Activated CD8-positive, alpha-beta T cell treated with anti-CD3 and anti-CD28 coated beads for 36 hours (primary cell): ENCODE data around the gene SFTPB. TPM values are rescaled to one million over a fixed set of nuclear protein-coding genes. Genes with fewer than 3 reads are reported as not detected.
A peak's percentile ranks its signal among the peaks of the same experiment; 100 is the strongest.

Experiments used
- ATAC-seq: fragments of 200-7000 bp; cut with Tn5 transposase; one replicate; pipeline ENCODE4 v1.10.0; 2021; ENCODE audit warnings: mild to moderate bottlenecking, moderate library complexity
- CTCF ChIA-PET: fragments of 350-600 bp; sonication (Branson Sonifier 250); formaldehyde crosslinking; loops from one replicate; lab custom pipeline; 2021; ENCODE audit warnings: antibody characterized with exemption; lab: Charles Lee
- POLR2A ChIA-PET: fragments of 350-600 bp; sonication (Branson Sonifier 250); formaldehyde crosslinking; loops from one replicate; lab custom pipeline; 2021; ENCODE audit warnings: antibody characterized with exemption; lab: Charles Lee
- DNase-seq: peaks from one replicate; pipeline ENCODE4 v3.0.0-alpha.2; 2020
- H3K27ac Mint-ChIP-seq: one replicate; pipeline ENCODE4 v1.8.0; 2021; ENCODE audit warnings: mild to moderate bottlenecking, mixed read lengths
- H3K27me3 Mint-ChIP-seq: one replicate; pipeline ENCODE4 v1.8.0; 2021; ENCODE audit warnings: mixed read lengths
- H3K36me3 Mint-ChIP-seq: one replicate; pipeline ENCODE4 v1.8.0; 2021; ENCODE audit warnings: low read depth, mixed read lengths
- H3K4me1 Mint-ChIP-seq: one replicate; pipeline ENCODE4 v1.8.0; 2021; ENCODE audit warnings: low read depth, mixed read lengths
- H3K4me3 Mint-ChIP-seq: one replicate; pipeline ENCODE4 v1.8.0; 2021; ENCODE audit warnings: mild to moderate bottlenecking, moderate library complexity, mixed read lengths
- H3K9me3 Mint-ChIP-seq: one replicate; pipeline ENCODE4 v1.8.0; 2021; ENCODE audit warnings: mixed read lengths
- intact Hi-C: fragments of 100-400 bp; cut with micrococcal nuclease; formaldehyde crosslinking; loops from one replicate; pipeline ENCODE4 v1.10.0; 2022
- total RNA-seq, 2 experiments: library from RNA; stranded (reverse); gene quantifications; one replicate each; pipeline ENCODE4 v1.2.3, GENCODE V29; 2021
- TF ChIP-seq, protein P1 (sequence below): fragments of 200-600 bp; IDR thresholded peaks from one replicate; pipeline ENCODE4 v1.8.0; 2022; ENCODE audit warnings: antibody characterized with exemption, mild to moderate bottlenecking

SFTPB gene
- total RNA-seq, 2 experiments from 2014 or later = not detected

DNA sequence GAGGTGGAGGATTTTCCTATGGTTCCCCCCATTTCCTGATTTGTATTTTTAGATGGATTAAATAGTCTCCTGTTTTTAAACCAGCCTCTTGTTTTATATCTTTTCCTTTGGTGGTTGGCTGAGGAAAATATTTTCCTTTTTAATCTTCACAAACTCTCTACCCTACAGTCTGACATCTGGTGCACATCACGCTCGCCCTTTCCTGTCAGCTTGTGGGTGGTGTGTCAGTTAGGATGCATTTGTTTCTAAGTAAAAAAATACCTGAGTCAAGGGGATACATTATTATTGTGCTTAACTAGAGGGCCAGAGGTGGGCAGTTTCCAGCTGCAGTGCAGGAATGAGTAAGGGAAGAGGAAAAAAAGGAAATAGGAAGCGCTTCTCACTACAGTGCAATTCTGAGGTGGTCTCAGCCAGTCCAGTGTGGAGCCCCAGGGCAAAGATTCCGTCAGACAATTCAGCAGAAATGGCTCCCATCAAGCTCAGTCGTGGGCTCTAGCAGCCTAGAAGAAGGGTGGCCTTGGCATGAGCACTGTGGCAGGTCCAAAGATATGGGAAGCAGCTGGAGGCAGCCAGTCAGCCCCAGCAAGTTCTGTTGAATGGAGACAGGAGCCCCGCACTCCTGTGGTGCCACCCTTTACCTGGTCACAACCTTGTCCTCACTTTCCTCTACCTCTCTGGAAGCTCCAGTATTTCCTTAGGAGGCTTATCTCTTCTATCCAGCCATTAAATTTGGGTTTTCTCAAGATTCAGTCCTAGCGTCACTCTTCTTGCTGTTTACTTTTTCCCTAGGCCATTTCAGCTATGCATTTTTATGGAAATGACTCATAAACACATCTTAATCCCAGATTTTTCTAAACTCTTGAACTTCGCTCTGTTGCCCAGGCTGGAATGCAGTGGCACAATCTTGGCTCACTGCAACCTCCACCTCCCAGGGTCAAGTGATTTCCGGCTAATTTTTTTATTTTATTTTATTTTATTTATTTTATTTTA, 18.5 kb downstream of the SFTPB start:
- ATAC-seq (no peak), DNase-seq (no peak)
- TF ChIP-seq, protein P1, sequence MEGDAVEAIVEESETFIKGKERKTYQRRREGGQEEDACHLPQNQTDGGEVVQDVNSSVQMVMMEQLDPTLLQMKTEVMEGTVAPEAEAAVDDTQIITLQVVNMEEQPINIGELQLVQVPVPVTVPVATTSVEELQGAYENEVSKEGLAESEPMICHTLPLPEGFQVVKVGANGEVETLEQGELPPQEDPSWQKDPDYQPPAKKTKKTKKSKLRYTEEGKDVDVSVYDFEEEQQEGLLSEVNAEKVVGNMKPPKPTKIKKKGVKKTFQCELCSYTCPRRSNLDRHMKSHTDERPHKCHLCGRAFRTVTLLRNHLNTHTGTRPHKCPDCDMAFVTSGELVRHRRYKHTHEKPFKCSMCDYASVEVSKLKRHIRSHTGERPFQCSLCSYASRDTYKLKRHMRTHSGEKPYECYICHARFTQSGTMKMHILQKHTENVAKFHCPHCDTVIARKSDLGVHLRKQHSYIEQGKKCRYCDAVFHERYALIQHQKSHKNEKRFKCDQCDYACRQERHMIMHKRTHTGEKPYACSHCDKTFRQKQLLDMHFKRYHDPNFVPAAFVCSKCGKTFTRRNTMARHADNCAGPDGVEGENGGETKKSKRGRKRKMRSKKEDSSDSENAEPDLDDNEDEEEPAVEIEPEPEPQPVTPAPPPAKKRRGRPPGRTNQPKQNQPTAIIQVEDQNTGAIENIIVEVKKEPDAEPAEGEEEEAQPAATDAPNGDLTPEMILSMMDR = no peak
- POLR2A ChIA-PET = interaction anchor here (1.0 to 1.1 kb wide), 2 partner anchors 10 to 13 kb away, joined by 3 read pairs; no protein-coding TSS in a partner anchor
- H3K27me3 Mint-ChIP-seq = no peaks in the 10 kb centered on the region
- H3K4me3 Mint-ChIP-seq = no peak overlapping the region
- H3K9me3 Mint-ChIP-seq = no peaks in the 10 kb centered on the region
- CTCF ChIA-PET = interaction anchor here (0.8 to 6.1 kb wide), 8 partner anchors 10 to 178 kb away, joined by 3 to 51 read pairs (median 4); no protein-coding TSS in a partner anchor
- intact Hi-C loops = no loop called here
- H3K4me1 Mint-ChIP-seq = no peaks in the 10 kb centered on the region
- H3K36me3 Mint-ChIP-seq = peaks cover 54% of the 10 kb centered on the region
- H3K27ac Mint-ChIP-seq = no peak overlapping the region

DNA sequence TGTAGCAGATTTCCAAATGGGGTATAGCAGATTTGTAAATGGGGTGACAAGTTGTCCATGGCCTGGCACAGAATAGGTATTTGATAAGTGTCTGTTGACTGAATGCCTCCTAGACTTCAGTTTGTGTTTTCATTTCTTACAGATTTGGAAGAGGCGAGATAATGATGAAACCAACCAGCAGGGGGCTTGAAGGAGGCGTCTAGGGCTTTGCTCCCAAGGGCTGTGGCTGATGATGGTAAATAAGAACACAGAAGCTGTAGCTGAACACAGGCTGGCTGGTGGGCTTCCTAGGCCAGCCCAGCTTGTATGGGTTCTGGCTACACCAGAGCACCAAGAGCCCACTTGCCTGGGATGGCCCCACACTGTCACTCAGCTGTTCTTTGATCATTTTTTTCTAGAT, 19.4 kb downstream of the SFTPB start:
- H3K36me3 Mint-ChIP-seq = peaks cover 52% of the 10 kb centered on the region
- TF ChIP-seq, protein P1 = peak; percentile 26
- intact Hi-C loops = no loop called here
- DNase-seq (peak; percentile 30), ATAC-seq (peak; percentile 39)
- H3K4me1 Mint-ChIP-seq = no peaks in the 10 kb centered on the region
- no peak overlapping the region for H3K4me3 Mint-ChIP-seq
- POLR2A ChIA-PET = interaction anchor here (0.6 to 1.1 kb wide), 3 partner anchors 11 to 15 kb away, joined by 3 read pairs; no protein-coding TSS in a partner anchor
- no peaks in the 10 kb centered on the region for H3K27me3 Mint-ChIP-seq
- no peaks in the 10 kb centered on the region for H3K9me3 Mint-ChIP-seq
- H3K27ac Mint-ChIP-seq = no peak overlapping the region
- CTCF ChIA-PET = interaction anchor here (1.0 to 6.1 kb wide), 8 partner anchors 11 to 179 kb away, joined by 3 to 51 read pairs (median 4); no protein-coding TSS in a partner anchor

DNA sequence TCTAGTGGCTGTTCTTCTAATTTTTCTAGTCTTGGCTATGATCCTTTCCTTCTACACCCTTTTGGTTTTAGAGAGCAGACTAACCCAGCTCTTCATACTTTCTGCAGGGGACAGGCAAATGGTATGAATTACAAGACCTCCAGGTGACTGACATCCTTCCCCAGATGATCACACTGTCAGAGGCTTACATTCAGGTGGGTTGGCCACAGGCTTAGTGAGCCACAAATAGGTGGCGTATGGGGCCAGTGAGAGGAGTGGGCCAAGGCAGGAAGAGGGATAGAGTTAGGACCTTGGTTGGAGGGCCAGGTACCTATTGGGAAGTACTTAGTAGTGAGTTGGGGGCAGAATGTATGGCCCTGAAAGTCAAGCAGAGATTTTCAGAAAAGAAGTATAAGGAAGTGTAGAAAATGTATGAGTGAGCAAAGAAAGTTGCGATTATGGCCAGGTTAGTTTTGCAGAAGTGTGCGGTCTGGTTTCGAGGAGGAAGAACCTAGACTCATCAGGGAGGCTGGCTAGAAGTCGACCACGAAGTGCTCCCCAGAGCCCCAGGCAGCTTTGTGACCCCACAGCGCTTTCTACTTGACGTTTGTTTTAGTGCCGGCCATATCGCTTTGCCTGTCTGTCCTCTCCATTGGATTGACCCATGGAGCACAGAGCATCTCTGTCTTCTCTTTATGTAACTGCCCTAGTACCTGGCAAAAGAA, 20.0 kb downstream of the SFTPB start:
- Mint-ChIP-seq H3K36me3 (peaks cover 53% of the 10 kb centered on the region), H3K4me3 (no peak overlapping the region), H3K4me1 (peaks cover under 1% of the 10 kb centered on the region), H3K9me3 (no peaks in the 10 kb centered on the region), H3K27me3 (no peaks in the 10 kb centered on the region), H3K27ac (no peak overlapping the region)
- TF ChIP-seq, protein P1 = no peak
- intact Hi-C loops = no loop called here
- CTCF ChIA-PET = interaction anchor here (1.0 to 6.1 kb wide), 6 partner anchors 11 to 179 kb away, joined by 3 to 51 read pairs (median 5); no protein-coding TSS in a partner anchor
- no peak for DNase-seq
- no peak for ATAC-seq
- POLR2A ChIA-PET = interaction anchor here (0.6 to 1.1 kb wide), 3 partner anchors 11 to 102 kb away, joined by 3 read pairs; no protein-coding TSS in a partner anchor

DNA sequence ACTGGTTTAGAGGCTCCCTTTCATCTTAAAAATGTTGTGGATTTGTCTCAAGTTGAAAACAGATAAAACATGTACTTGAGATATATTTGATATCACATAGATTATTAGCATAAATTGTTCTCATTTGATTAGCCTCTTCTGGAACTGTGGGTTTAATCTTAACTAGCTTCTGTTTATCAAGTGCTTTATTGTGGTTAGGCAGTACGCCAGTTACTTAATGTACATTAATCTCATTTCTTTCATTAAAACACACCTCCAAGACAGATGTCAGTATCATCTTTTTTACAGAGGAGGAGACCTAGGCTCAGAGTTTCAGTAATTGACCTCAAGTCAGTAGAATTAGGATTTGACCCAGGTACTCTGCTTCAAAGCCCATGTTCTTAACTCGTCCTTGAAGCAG, 21.8 kb downstream of the SFTPB start:
- Mint-ChIP-seq H3K4me1 (peaks cover 12% of the 10 kb centered on the region), H3K36me3 (peaks cover 59% of the 10 kb centered on the region), H3K27me3 (no peaks in the 10 kb centered on the region), H3K9me3 (no peaks in the 10 kb centered on the region), H3K4me3 (no peak overlapping the region), H3K27ac (no peak overlapping the region)
- DNase-seq (no peak), ATAC-seq (no peak)
- TF ChIP-seq, protein P1 = no peak
- intact Hi-C loops = no loop called here
- CTCF ChIA-PET = interaction anchor here (1.0 to 2.0 kb wide), 3 partner anchors 9 to 83 kb away, joined by 3 to 12 read pairs (median 3); no protein-coding TSS in a partner anchor
- POLR2A ChIA-PET = interaction anchor here (0.6 to 1.9 kb wide), 5 partner anchors 10 to 158 kb away, joined by 3 to 8 read pairs (median 4); partner anchors contain the start of gene USP39
